Measurements from ENCODE around the gene HIGD1C. TPM values are rescaled to one million over a fixed set of nuclear protein-coding genes. Genes with fewer than 3 reads are reported as not detected.
A peak's percentile ranks its signal among the peaks of the same experiment; 100 is the strongest.

HIGD1C gene
- total and polyA plus RNA-seq, 4 donors, result not detected

- Histone ChIP-seq H3K36me3 (ENCODE audit: control insufficient read depth in 4 of 4, insufficient read depth in 3 of 4, low read depth in 1 of 4, low read length in 3 of 4) (no peaks in the 10 kb centered on the region), H3K4me1 (ENCODE audit: control insufficient read depth in 4 of 4, insufficient read depth in 4 of 4, low read length in 3 of 4) (peaks cover 0 to 24% (median 17%) of the 10 kb centered on the region in 4 donors), H3K9ac (ENCODE audit: low read depth in 1 of 2, low read length in 2 of 2) (peak overlapping the region in 1 of 2 donors; percentile 36), H3K4me3 (ENCODE audit: low read depth in 1 of 3, low read length in 3 of 3) (no peak overlapping the region), H3K9me3 (ENCODE audit: control insufficient read depth in 4 of 4, low read length in 3 of 4) (no peaks in the 10 kb centered on the region), H3K27ac (ENCODE audit: low read depth in 1 of 2, low read length in 2 of 2) (peak overlapping the region; percentile 47 to 66), H3K27me3 (ENCODE audit: control insufficient read depth in 4 of 4, insufficient read depth in 4 of 4, low read length in 3 of 4) (no peaks in the 10 kb centered on the region)
- DNase-seq (ENCODE audit: low spot score), result no peak
- WGBS, result 41% methylated on average over 3 of the region's 3 CpGs
- TF ChIP-seq RAD21 (IDR thresholded peaks at IDR 0.05), result peak in 1 of 2 donors; percentile 40
- TF ChIP-seq SP1 (IDR thresholded peaks at IDR 0.05), result peak; percentile 18
- no peak for TF ChIP-seq YY1 (IDR thresholded peaks at IDR 0.05)
- peak in 1 of 2 donors; percentile 8 for TF ChIP-seq JUND (IDR thresholded peaks at IDR 0.05)
Observed at GRCh38 chr12:50922820-50923219, 29.5 kb upstream of the HIGD1C start.

GRCh38 chr12:50923361-50924130 is 28.8 kb upstream of the HIGD1C start:
- DNase-seq (ENCODE audit: low spot score), result no peak
- WGBS, result 23% methylated on average over 8 of the region's 8 CpGs
- no peaks in the 10 kb centered on the region for H3K9me3 ChIP-seq (ENCODE audit: control insufficient read depth in 4 of 4, low read length in 3 of 4)
- H3K4me3 ChIP-seq (ENCODE audit: low read depth in 1 of 3, low read length in 3 of 3), result peak overlapping the region; percentile 63 to 100 (median 74)
- peak overlapping the region; percentile 52 to 72 for H3K9ac ChIP-seq (ENCODE audit: low read depth in 1 of 2, low read length in 2 of 2)
- peaks cover 0 to 31% (median 22%) of the 10 kb centered on the region in 4 donors for H3K4me1 ChIP-seq (ENCODE audit: control insufficient read depth in 4 of 4, insufficient read depth in 4 of 4, low read length in 3 of 4)
- no peaks in the 10 kb centered on the region for H3K27me3 ChIP-seq (ENCODE audit: control insufficient read depth in 4 of 4, insufficient read depth in 4 of 4, low read length in 3 of 4)
- peak overlapping the region; percentile 65 to 91 for H3K27ac ChIP-seq (ENCODE audit: low read depth in 1 of 2, low read length in 2 of 2)
- no peak for TF ChIP-seq MAX (IDR thresholded peaks at IDR 0.05)
- TF ChIP-seq GABPA (IDR thresholded peaks at IDR 0.05 in 1 of 2, conservative IDR thresholded peaks at IDR 0.05 in 1 of 2), result no peak
- no peak for TF ChIP-seq RXRA (IDR thresholded peaks at IDR 0.05)
- TF ChIP-seq FOXA1 (IDR thresholded peaks at IDR 0.05), result no peak
- TF ChIP-seq HNF4A (conservative IDR thresholded peaks at IDR 0.05), result no peak
- no peak for TF ChIP-seq ZBTB33 (IDR thresholded peaks at IDR 0.05)
- TF ChIP-seq REST (IDR thresholded peaks at IDR 0.05), result no peak
- no peak for TF ChIP-seq NR2F2 (IDR thresholded peaks at IDR 0.05)
- TF ChIP-seq HNF4G (IDR thresholded peaks at IDR 0.05), result no peak
- TF ChIP-seq YY1 (IDR thresholded peaks at IDR 0.05), result no peak
- TF ChIP-seq JUND (IDR thresholded peaks at IDR 0.05), result no peak
- TF ChIP-seq EGR1 (IDR thresholded peaks at IDR 0.05; ENCODE audit: low read depth in 2 of 2), result no peak
- no peak for TF ChIP-seq SP1 (IDR thresholded peaks at IDR 0.05)
- TF ChIP-seq TAF1 (conservative IDR thresholded peaks at IDR 0.05), result no peak
- no peak for TF ChIP-seq CTCF (IDR thresholded peaks at IDR 0.05; ENCODE audit: low read depth, low read length, missing input control)
- H3K36me3 ChIP-seq (ENCODE audit: control insufficient read depth in 4 of 4, insufficient read depth in 3 of 4, low read depth in 1 of 4, low read length in 3 of 4), result no peaks in the 10 kb centered on the region
